ENCODE data around the gene KTI12. TPM values are rescaled to one million over a fixed set of nuclear protein-coding genes. Genes with fewer than 3 reads are reported as not detected.

KTI12 gene
- total RNA-seq, 1 experiment from 2014 or later = 9.1 TPM

DNA sequence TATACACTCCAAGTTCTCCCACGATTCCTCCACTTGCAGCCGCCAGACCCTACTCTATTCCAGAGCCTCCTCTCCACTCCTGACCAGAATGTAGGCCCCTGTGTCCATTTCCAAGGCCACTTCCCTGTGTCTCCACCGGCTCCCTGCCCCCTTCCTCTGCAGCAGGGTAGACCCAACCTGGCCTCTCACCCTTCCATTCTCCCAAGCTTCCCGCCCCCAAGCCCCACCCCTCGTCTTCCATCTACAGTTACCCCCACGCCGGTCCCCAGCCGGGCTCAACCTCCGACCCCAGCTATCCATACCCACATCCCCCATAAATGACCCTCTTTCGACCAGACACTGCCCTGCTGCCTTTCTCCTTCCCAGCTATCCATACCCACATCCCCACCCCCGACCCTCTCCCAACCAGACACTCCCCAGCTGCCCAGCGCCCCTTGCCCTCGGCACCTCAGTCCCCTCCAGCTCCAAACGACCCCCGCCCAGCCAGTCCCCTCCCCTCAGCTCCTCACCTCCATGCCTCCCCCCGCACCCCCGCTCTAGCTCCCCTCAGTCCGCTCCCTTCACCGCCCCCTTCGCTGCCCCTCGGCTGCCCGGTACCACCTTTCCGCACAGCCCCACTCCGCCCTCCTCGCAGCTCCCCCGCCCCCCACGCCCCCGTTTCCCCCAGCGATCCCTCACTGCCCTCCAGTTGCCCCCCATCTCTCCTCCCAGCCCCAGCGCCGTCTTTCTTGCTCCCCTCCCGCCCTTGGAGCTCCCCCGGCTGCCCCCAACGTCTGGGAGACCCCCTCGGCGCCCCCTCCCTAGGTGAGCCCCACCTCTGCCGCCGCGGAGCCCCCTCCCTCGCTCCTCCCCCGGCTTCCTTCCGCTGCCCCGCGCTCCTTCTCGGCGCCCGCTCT is 43.8 kb downstream of the KTI12 start:
- Mint-ChIP-seq H3K27me3 (ENCODE audit: unreplicated experiment) (peaks cover 82% of the 10 kb centered on the region), H3K36me3 (ENCODE audit: insufficient read depth, unreplicated experiment) (peaks cover 13% of the 10 kb centered on the region), H3K27ac (ENCODE audit: unreplicated experiment) (peak overlapping the region; percentile 22), H3K4me1 (ENCODE audit: low read depth, unreplicated experiment) (peaks cover 10% of the 10 kb centered on the region), H3K9me3 (ENCODE audit: low read depth, unreplicated experiment) (no peaks in the 10 kb centered on the region), H3K4me3 (ENCODE audit: low read depth, unreplicated experiment) (peak overlapping the region; percentile 74)
- TF ChIP-seq, protein P1, sequence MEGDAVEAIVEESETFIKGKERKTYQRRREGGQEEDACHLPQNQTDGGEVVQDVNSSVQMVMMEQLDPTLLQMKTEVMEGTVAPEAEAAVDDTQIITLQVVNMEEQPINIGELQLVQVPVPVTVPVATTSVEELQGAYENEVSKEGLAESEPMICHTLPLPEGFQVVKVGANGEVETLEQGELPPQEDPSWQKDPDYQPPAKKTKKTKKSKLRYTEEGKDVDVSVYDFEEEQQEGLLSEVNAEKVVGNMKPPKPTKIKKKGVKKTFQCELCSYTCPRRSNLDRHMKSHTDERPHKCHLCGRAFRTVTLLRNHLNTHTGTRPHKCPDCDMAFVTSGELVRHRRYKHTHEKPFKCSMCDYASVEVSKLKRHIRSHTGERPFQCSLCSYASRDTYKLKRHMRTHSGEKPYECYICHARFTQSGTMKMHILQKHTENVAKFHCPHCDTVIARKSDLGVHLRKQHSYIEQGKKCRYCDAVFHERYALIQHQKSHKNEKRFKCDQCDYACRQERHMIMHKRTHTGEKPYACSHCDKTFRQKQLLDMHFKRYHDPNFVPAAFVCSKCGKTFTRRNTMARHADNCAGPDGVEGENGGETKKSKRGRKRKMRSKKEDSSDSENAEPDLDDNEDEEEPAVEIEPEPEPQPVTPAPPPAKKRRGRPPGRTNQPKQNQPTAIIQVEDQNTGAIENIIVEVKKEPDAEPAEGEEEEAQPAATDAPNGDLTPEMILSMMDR (IDR thresholded peaks at IDR 0.05; ENCODE audit: unreplicated experiment) = no peak
- CTCF ChIA-PET = no interaction called here
- no TSS peak for BruUV-seq (replicated peaks)
- intact Hi-C loops (cut with micrococcal nuclease; ENCODE audit: unreplicated experiment) = no loop called here
- DNase-seq = no peak

DNA sequence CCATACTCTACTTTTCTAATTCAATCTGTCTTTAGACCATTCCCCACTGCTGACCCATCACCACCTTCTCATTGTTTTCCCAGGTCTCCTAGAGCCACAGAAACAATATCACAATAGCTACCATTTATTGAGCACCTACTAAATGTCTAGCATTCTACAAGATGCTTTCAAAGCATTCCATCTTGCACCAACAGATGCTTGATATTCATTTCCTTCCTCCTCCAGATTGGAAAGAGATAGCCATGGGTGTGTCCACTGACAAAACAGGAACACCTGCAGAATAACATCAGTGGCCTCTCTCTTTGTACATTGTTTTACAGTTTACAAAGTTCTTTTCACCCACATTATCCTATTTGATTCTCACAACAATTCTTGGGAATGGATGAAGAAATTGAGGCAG is 45.4 kb downstream of the KTI12 start:
- no peak for DNase-seq
- Mint-ChIP-seq H3K27me3 (ENCODE audit: unreplicated experiment) (peaks cover 70% of the 10 kb centered on the region), H3K36me3 (ENCODE audit: insufficient read depth, unreplicated experiment) (peaks cover 13% of the 10 kb centered on the region), H3K4me1 (ENCODE audit: low read depth, unreplicated experiment) (peaks cover 10% of the 10 kb centered on the region), H3K27ac (ENCODE audit: unreplicated experiment) (no peak overlapping the region), H3K9me3 (ENCODE audit: low read depth, unreplicated experiment) (no peaks in the 10 kb centered on the region), H3K4me3 (ENCODE audit: low read depth, unreplicated experiment) (no peak overlapping the region)
- CTCF ChIA-PET = no interaction called here
- no TSS peak for BruUV-seq (replicated peaks)
- intact Hi-C loops (cut with micrococcal nuclease; ENCODE audit: unreplicated experiment) = no loop called here
- TF ChIP-seq, protein P1 (IDR thresholded peaks at IDR 0.05; ENCODE audit: unreplicated experiment) = no peak

GRCh38 chr1:51986718-51987117 is 46.9 kb downstream of the KTI12 start:
- H3K4me1 Mint-ChIP-seq (ENCODE audit: low read depth, unreplicated experiment) = peaks cover 10% of the 10 kb centered on the region
- no peak overlapping the region for H3K4me3 Mint-ChIP-seq (ENCODE audit: low read depth, unreplicated experiment)
- peaks cover 54% of the 10 kb centered on the region for H3K27me3 Mint-ChIP-seq (ENCODE audit: unreplicated experiment)
- CTCF ChIA-PET = interaction anchor here (1.0 kb wide), 1 partner anchor 90 kb away, joined by 3 read pairs; no protein-coding TSS in a partner anchor
- intact Hi-C loops (cut with micrococcal nuclease; ENCODE audit: unreplicated experiment) = no loop called here
- no peak for DNase-seq
- TF ChIP-seq, protein P1 (IDR thresholded peaks at IDR 0.05; ENCODE audit: unreplicated experiment) = no peak
- H3K9me3 Mint-ChIP-seq (ENCODE audit: low read depth, unreplicated experiment) = no peaks in the 10 kb centered on the region
- H3K27ac Mint-ChIP-seq (ENCODE audit: unreplicated experiment) = no peak overlapping the region
- H3K36me3 Mint-ChIP-seq (ENCODE audit: insufficient read depth, unreplicated experiment) = peaks cover 13% of the 10 kb centered on the region
- BruUV-seq (replicated peaks) = no TSS peak

GRCh38 chr1:51982161-51982560 is 51.4 kb downstream of the KTI12 start:
- TF ChIP-seq, protein P1 (IDR thresholded peaks at IDR 0.05; ENCODE audit: unreplicated experiment) = no peak
- DNase-seq = no peak
- H3K27me3 Mint-ChIP-seq (ENCODE audit: unreplicated experiment) = peaks cover 18% of the 10 kb centered on the region
- BruUV-seq (replicated peaks) = no TSS peak
- CTCF ChIA-PET = no interaction called here
- H3K4me1 Mint-ChIP-seq (ENCODE audit: low read depth, unreplicated experiment) = peaks cover 18% of the 10 kb centered on the region
- intact Hi-C loops (cut with micrococcal nuclease; ENCODE audit: unreplicated experiment) = no loop called here
- no peaks in the 10 kb centered on the region for H3K36me3 Mint-ChIP-seq (ENCODE audit: insufficient read depth, unreplicated experiment)
- H3K27ac Mint-ChIP-seq (ENCODE audit: unreplicated experiment) = no peak overlapping the region
- no peak overlapping the region for H3K4me3 Mint-ChIP-seq (ENCODE audit: low read depth, unreplicated experiment)
- no peaks in the 10 kb centered on the region for H3K9me3 Mint-ChIP-seq (ENCODE audit: low read depth, unreplicated experiment)

Other genes starting within 250 kb of the KTI12 start
- gene NRDC, start 155.1 kb downstream of the KTI12 start, total RNA-seq (2022) = 153 and 176 TPM in 2 replicates
- gene RAB3B, start 43.1 kb downstream of the KTI12 start, total RNA-seq (2022) = 0.31 and 0.49 TPM in 2 replicates
- 51.6 and 68.9 TPM in 2 replicates for gene TXNDC12, start 21.4 kb upstream of the KTI12 start, total RNA-seq (2022)
- 60.8 and 70.4 TPM in 2 replicates for gene BTF3L4, start 22.5 kb upstream of the KTI12 start, total RNA-seq (2022)
- gene ZFYVE9, start 108.3 kb upstream of the KTI12 start, total RNA-seq (2022) = 9.0 and 13.6 TPM in 2 replicates

Data from Calu3 (cell line).